22Rv1 (cell line): Measurements from ENCODE around the gene EIF2D.

ENCODE experiments used
- H3K27ac ChIP-seq: fragments of 450-650 bp; 2 replicates; pipeline ENCODE4 v1.5.1; 2017
- ZFX ChIP-seq: fragments of 450-650 bp; IDR thresholded peaks from 2 replicates; pipeline ENCODE4 v1.6.1; 2017; ENCODE audit warnings: antibody characterized with exemption, borderline replicate concordance
- TF ChIP-seq, protein P1 (sequence below): fragments of 450-650 bp; IDR thresholded peaks from 2 replicates; pipeline ENCODE4 v1.5.1; 2017; ENCODE audit warnings: mild to moderate bottlenecking

EIF2D gene

DNA sequence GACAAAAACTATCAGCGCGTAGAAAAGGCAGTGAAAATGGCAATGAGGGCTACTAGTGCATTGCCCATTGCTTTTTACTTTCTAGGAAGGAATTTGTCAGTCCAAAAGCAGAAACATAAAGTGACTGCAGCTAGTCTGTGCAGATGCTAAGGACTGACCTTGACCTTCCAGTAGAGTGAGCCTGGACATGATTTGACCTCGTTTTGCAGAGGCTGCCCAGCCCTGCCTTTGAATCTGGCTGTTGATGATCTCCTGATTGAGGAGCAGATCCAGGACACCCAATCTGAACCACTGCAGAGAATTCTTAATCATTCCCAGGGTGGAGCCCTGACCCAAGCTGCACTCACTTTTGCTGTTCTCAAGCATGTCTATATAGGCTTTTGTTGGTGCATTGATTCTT lies 44.7 kb upstream of the EIF2D start:
- TF ChIP-seq, protein P1, sequence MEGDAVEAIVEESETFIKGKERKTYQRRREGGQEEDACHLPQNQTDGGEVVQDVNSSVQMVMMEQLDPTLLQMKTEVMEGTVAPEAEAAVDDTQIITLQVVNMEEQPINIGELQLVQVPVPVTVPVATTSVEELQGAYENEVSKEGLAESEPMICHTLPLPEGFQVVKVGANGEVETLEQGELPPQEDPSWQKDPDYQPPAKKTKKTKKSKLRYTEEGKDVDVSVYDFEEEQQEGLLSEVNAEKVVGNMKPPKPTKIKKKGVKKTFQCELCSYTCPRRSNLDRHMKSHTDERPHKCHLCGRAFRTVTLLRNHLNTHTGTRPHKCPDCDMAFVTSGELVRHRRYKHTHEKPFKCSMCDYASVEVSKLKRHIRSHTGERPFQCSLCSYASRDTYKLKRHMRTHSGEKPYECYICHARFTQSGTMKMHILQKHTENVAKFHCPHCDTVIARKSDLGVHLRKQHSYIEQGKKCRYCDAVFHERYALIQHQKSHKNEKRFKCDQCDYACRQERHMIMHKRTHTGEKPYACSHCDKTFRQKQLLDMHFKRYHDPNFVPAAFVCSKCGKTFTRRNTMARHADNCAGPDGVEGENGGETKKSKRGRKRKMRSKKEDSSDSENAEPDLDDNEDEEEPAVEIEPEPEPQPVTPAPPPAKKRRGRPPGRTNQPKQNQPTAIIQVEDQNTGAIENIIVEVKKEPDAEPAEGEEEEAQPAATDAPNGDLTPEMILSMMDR = no peak
- TF ChIP-seq ZFX = no peak
- no peak overlapping the region for H3K27ac ChIP-seq

DNA sequence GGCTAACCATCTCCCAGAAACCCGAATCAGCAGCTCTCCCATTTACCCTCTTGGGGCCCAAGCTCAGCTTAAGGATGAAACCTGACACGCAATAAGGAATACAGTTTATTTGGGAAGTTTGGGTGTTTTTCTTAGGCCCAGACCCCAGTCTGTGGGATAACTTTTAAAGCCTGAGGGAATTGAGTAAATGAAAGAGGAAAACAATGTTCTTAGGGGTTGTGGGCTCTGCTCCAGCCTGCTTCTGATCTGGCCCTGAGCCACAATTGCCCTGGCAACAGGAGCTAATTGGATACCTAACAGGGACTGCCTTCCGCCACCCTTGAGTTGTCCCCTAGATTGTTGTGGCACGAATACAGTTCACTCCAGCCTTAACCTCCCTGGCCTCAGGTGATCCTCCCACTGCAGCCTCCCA lies 43.2 kb upstream of the EIF2D start:
- H3K27ac ChIP-seq = no peak overlapping the region
- TF ChIP-seq ZFX = no peak
- TF ChIP-seq, protein P1 = no peak

- H3K27ac ChIP-seq = no peak overlapping the region
- TF ChIP-seq, protein P1 = no peak
- no peak for TF ChIP-seq ZFX
These were observed 42.6 kb upstream of the EIF2D start for GRCh38 chr1:206654828-206655227.

DNA sequence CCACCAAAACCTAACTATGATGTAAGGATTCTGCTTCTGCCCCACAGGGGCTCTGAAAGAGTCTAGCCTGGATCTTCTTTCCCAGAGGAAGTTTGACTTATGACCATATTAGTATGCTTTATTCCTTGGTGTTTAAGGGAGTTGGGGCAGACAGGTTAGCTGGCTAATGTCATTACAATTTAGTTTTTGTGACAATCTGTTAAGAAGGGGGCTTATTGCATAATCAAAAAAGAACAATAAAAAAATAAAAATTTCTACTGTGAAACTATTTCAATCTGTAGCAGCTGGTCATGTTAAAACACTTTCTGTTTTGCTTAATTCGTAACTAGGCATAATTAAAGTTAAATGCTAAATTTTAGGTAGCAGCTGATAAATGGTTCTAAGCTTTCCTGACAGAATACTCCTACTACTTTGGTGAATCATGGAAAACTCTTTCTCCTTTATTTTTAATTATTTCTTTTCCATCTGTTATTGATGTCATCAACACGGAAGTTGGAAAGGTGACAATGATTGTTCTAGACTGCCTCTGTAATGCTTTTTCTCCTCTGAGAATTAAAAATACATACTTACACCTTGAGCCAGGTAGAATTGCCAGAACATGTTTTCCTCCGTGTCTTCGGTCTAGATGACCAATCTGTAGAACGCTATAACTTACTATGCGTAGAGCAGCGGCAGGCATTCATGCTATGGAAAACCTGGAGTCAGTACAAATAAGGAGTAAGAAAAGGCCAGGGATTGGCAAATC lies 41.6 kb upstream of the EIF2D start:
- TF ChIP-seq, protein P1 = no peak
- TF ChIP-seq ZFX = no peak
- no peak overlapping the region for H3K27ac ChIP-seq

DNA sequence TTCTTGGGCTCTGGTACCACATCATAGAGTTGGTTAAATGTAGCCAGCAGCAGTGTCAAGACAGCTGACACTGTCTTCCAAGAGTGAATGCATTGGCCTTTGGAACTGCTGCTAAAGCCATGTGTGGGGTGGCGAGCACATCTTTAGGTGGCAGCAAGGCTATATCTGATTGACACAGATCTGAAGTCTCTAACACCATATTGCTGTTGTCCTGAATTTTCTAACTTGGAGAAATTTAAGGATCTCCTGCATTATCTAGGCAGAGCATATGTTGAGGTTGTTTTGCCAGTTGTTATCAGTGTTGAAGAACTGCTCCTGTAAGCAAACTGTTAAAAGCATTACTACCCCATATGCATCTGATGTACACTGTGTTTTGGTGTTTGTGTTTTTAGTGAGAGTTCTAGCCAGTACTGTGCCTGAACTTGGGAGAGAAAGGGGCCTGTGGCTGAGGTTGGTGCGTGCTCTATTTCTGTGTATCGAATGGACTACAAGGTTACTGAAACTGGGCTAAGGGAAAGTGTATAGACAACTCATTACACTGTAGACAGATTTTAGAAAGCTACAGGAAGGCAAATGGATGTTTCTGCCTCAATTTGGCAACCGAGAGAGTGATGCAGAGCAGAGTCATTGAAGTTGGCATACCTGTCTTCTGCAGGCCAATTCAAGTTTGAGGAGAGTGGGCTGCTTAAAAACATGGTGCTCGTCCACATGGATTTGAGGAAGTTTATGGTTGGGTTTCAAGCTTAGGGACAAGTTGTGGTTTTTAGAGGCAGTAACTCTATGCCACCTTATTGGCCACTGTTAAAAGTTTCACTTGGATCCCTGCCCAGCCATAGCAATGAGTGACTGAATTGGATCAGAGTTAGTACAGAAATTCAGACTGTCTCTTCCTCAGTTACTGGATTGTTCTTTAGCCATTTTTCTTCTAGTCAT lies 40.0 kb upstream of the EIF2D start:
- H3K27ac ChIP-seq = no peak overlapping the region

DNA sequence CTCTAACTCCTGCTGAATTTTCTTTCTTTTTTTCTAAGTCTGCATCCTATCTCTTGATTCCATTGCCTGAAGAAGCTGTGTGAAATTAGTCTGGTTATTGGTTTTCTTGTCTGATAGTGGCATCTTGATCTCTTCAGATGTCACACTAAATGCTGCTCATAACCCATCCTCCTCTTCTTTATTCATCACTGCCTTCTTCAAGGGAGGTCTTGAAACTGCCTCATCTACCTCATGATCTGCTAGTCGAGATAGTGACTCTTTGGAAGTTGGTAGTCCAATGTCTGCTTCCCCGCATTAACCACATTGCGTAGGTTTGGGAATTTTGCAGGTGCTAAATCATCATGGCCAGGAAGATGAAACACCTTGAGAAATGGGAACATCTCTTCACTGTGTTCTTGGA lies 38.7 kb upstream of the EIF2D start:
- TF ChIP-seq, protein P1 = no peak
- TF ChIP-seq ZFX = no peak
- H3K27ac ChIP-seq = no peak overlapping the region

More for the DNA sequence above, 40.0 kb upstream of the EIF2D start:
- TF ChIP-seq, protein P1 = no peak
- no peak for TF ChIP-seq ZFX
